ENCODE measurements around the gene KRTAP4-4. TPM values are rescaled to one million over a fixed set of nuclear protein-coding genes. Genes with fewer than 3 reads are reported as not detected.

The KRTAP4-4 gene
- total and polyA plus RNA-seq, 2 of the 8 experiments (the other 6 are each of a cell fraction or from before 2014, with no cell fraction given) = not detected

- TF ChIP-seq JUND (IDR thresholded peaks at IDR 0.05; ENCODE audit: low read length) (no peak), RFX5 (IDR thresholded peaks at IDR 0.05; ENCODE audit: borderline replicate concordance, low read depth, low read length) (no peak), NRF1 (IDR thresholded peaks at IDR 0.05; ENCODE audit: low read depth, low read length) (no peak), EP300 (IDR thresholded peaks at IDR 0.05; ENCODE audit: borderline replicate concordance in 1 of 2, low read depth in 2 of 2, low read length in 2 of 2) (no peak), CBX8 (IDR thresholded peaks at IDR 0.05; ENCODE audit: borderline replicate concordance, low read depth, low read length) (no peak), ATF3 (IDR thresholded peaks at IDR 0.05; ENCODE audit: insufficient read depth, low read depth, low read length) (no peak), YY1 (IDR thresholded peaks at IDR 0.05; ENCODE audit: low read depth, low read length) (no peak)
Observed at GRCh38 chr17:41178341-41178740, 17.8 kb upstream of the KRTAP4-4 start (continued).

Measured in H1 (cell line).